ENCODE data around the gene FJX1. TPM values are rescaled to one million over a fixed set of nuclear protein-coding genes. Genes with fewer than 3 reads are reported as not detected.

FJX1 gene
- total RNA-seq, 4 donors from 2014 or later, result 0.93 to 10.1 (median 5.9) TPM

DNA sequence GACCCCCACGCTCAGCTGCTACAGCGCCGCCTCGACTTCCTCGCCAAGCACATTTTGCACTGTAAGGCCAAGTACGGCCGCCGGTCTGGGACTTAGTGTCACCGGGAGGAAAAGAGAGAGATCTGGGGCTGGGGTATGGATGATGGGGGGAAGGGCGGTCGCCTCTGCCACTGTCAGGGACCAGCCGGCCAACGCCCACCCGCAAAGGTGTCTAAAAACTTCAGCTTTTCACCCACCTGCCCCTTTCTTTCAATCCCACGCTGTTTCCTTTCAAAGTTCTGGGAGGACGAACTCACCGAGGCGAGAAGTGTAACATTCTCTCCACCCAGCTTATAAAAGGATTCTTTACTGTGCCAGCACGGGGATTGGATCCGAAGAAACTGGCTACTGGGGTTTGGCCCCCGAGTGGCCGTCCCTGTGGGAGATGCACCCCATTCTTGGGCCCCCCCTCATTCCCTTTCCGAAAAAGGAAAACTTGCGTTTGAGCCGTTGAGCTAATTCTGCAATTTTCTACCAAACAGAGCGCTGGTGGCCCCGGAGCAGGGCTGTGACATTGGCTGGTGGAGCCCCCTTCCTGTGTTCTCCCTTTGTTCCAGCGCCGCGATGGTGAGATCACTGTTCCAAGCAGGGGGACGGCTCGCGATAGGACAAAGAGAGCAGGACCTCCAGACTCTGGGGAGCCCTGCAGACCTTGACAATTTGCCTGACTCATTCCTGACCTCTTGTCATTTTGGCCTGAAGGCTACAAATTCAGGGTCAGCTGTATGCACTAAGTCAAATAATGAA is 1.8 kb downstream of the FJX1 start:
- H3K27me3 ChIP-seq, result peaks cover 62% of the 10 kb centered on the region
- WGBS, 2 donors (ENCODE audit: low coverage in 1 of 2), result 11 to 38% methylated on average over 4 to 14 of the region's 33 CpGs
- H3K27ac ChIP-seq, result no peak overlapping the region
- peaks cover 0 to 31% (median 8%) of the 10 kb centered on the region in 3 donors for H3K4me1 ChIP-seq
- no peak for ATAC-seq
- no peaks in the 10 kb centered on the region for H3K36me3 ChIP-seq
- H3K9me3 ChIP-seq, result no peaks in the 10 kb centered on the region
- TF ChIP-seq, protein P1, sequence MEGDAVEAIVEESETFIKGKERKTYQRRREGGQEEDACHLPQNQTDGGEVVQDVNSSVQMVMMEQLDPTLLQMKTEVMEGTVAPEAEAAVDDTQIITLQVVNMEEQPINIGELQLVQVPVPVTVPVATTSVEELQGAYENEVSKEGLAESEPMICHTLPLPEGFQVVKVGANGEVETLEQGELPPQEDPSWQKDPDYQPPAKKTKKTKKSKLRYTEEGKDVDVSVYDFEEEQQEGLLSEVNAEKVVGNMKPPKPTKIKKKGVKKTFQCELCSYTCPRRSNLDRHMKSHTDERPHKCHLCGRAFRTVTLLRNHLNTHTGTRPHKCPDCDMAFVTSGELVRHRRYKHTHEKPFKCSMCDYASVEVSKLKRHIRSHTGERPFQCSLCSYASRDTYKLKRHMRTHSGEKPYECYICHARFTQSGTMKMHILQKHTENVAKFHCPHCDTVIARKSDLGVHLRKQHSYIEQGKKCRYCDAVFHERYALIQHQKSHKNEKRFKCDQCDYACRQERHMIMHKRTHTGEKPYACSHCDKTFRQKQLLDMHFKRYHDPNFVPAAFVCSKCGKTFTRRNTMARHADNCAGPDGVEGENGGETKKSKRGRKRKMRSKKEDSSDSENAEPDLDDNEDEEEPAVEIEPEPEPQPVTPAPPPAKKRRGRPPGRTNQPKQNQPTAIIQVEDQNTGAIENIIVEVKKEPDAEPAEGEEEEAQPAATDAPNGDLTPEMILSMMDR (IDR thresholded peaks at IDR 0.05), result no peak
- TF ChIP-seq POLR2AphosphoS5 (IDR thresholded peaks at IDR 0.05) (no peak), POLR2A (IDR thresholded peaks at IDR 0.05) (no peak), EP300 (IDR thresholded peaks at IDR 0.05) (no peak)
- peak overlapping the region; percentile 5 to 68 for H3K4me3 ChIP-seq

- no peak for ATAC-seq
- TF ChIP-seq POLR2A (IDR thresholded peaks at IDR 0.05) (no peak), POLR2AphosphoS5 (IDR thresholded peaks at IDR 0.05) (no peak), EP300 (IDR thresholded peaks at IDR 0.05) (no peak)
- TF ChIP-seq, protein P1 (IDR thresholded peaks at IDR 0.05), result no peak
- Histone ChIP-seq H3K36me3 (no peaks in the 10 kb centered on the region), H3K4me1 (peaks cover 0 to 31% (median 8%) of the 10 kb centered on the region in 3 donors), H3K27me3 (peaks cover 54% of the 10 kb centered on the region), H3K9me3 (no peaks in the 10 kb centered on the region), H3K27ac (no peak overlapping the region), H3K4me3 (no peak overlapping the region)
- WGBS, 2 donors (ENCODE audit: low coverage in 1 of 2), result 95 to 100% methylated on average over 1 to 2 of the region's 2 CpGs
Measured at GRCh38 chr11:35620795-35621194, 2.5 kb downstream of the FJX1 start.

- no peaks in the 10 kb centered on the region for H3K36me3 ChIP-seq
- TF ChIP-seq POLR2A (IDR thresholded peaks at IDR 0.05), result no peak
- TF ChIP-seq, protein P1 (IDR thresholded peaks at IDR 0.05), result no peak
- TF ChIP-seq EP300 (IDR thresholded peaks at IDR 0.05), result no peak
- no peak for TF ChIP-seq POLR2AphosphoS5 (IDR thresholded peaks at IDR 0.05)
- no peak for ATAC-seq
Measured at GRCh38 chr11:35621620-35622019, 3.4 kb downstream of the FJX1 start.

GRCh38 chr11:35622070-35622469 is 3.8 kb downstream of the FJX1 start:
- TF ChIP-seq POLR2AphosphoS5 (IDR thresholded peaks at IDR 0.05) (no peak), EP300 (IDR thresholded peaks at IDR 0.05) (no peak), POLR2A (IDR thresholded peaks at IDR 0.05) (no peak)
- TF ChIP-seq, protein P1 (IDR thresholded peaks at IDR 0.05), result no peak
- peaks cover 52% of the 10 kb centered on the region for H3K27me3 ChIP-seq
- no peak for ATAC-seq
- H3K4me3 ChIP-seq, result no peak overlapping the region
- H3K27ac ChIP-seq, result no peak overlapping the region
- no peaks in the 10 kb centered on the region for H3K9me3 ChIP-seq
- WGBS, 2 donors (ENCODE audit: low coverage in 1 of 2), result 34 to 53% methylated on average over 3 of the region's 3 CpGs
- peaks cover 0 to 31% (median 8%) of the 10 kb centered on the region in 3 donors for H3K4me1 ChIP-seq
- H3K36me3 ChIP-seq, result no peaks in the 10 kb centered on the region

More at GRCh38 chr11:35621620-35622019, 3.4 kb downstream of the FJX1 start:
- H3K27ac ChIP-seq, result no peak overlapping the region
- H3K9me3 ChIP-seq, result no peaks in the 10 kb centered on the region
- H3K4me1 ChIP-seq, result peaks cover 0 to 31% (median 8%) of the 10 kb centered on the region in 3 donors
- peaks cover 52% of the 10 kb centered on the region for H3K27me3 ChIP-seq
- WGBS, 2 donors (ENCODE audit: low coverage in 1 of 2), result 83 to 86% methylated on average over 2 of the region's 2 CpGs
- H3K4me3 ChIP-seq, result no peak overlapping the region

Measured in gastroesophageal sphincter (tissue), 4 donors.